ENCODE data around the gene CCDC146.

CCDC146 gene

DNA sequence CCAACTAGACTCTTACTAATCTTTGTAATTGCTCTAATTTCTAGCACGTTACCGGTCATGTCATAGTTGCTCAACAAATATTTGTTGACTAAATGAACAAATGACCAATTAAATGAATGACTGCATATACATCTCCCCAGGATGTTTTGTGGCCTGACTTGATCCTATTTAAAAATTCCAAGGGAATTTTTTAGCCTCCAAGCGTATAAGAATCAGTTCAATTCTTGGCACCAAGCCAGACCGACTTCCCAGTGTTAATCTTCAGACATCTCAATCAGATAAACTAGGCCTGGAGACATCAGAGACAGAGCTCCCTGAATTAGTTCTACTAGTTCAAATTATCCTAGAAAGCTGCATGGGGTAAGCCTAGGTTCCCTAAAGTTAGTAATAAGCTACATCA, 197.7 kb downstream of the CCDC146 start:
- H3K4me3 ChIP-seq (ENCODE audit: low read depth, low read length): no peak overlapping the region
- no peak for DNase-seq (ENCODE audit: low read depth)
- TF ChIP-seq CTCF (IDR thresholded peaks at IDR 0.05; ENCODE audit: insufficient read depth, low read depth, low read length, missing control alignments): no peak

DNA sequence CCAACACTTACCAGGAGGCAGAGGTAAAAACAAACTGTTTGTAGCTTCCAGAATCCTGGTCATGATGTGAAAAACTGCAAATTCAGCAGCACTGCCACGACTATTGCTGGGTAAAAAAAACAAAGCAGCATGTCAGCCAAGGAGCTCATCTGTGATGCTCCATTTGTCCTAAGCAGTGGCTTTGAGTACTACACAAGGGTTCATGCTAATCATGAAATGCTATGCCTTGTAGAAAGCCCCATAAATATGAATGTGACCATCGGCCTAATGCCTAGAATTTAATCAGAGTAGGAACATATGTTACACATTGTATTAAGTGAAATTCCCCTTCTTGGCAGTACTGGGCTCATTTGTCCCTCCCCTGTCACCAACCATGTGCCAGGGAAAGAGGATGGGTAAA, 198.3 kb downstream of the CCDC146 start:
- no peak overlapping the region for H3K4me3 ChIP-seq (ENCODE audit: low read depth, low read length)
- no peak for TF ChIP-seq CTCF (IDR thresholded peaks at IDR 0.05; ENCODE audit: insufficient read depth, low read depth, low read length, missing control alignments)
- no peak for DNase-seq (ENCODE audit: low read depth)

DNA sequence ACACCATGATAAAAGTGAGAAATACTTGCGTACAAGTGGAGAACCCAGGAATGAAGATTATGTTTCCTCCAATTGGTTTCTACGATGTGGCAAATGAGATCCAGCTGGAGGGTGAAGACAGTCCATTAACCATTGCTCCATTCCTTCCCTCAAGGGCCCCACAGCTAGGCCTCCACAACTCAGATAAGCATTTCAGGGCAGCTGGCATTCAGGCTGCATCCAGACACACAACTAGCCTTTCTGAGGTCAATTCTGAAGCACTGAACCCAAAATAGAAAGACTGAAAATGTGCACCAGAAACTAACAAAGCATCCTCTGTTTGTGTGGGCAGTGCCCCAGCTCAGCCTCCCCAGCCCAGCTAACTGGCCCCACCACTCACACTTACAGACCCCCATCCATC, 198.9 kb downstream of the CCDC146 start:
- no peak for TF ChIP-seq CTCF (IDR thresholded peaks at IDR 0.05; ENCODE audit: insufficient read depth, low read depth, low read length, missing control alignments)
- no peak for DNase-seq (ENCODE audit: low read depth)
- H3K4me3 ChIP-seq (ENCODE audit: low read depth, low read length): no peak overlapping the region

- DNase-seq (ENCODE audit: low read depth): peak; percentile 42
- TF ChIP-seq CTCF (IDR thresholded peaks at IDR 0.05; ENCODE audit: insufficient read depth, low read depth, low read length, missing control alignments): no peak
- H3K4me3 ChIP-seq (ENCODE audit: low read depth, low read length): no peak overlapping the region
Observed at GRCh38 chr7:77326131-77326530, 203.7 kb downstream of the CCDC146 start.

- no peak for DNase-seq (ENCODE audit: low read depth)
- H3K4me3 ChIP-seq (ENCODE audit: low read depth, low read length): no peak overlapping the region
- TF ChIP-seq CTCF (IDR thresholded peaks at IDR 0.05; ENCODE audit: insufficient read depth, low read depth, low read length, missing control alignments): no peak
Observed at GRCh38 chr7:77327067-77327931, 204.9 kb downstream of the CCDC146 start.

GRCh38 chr7:77327932-77328628, 205.7 kb downstream of the CCDC146 start:
- no peak overlapping the region for H3K4me3 ChIP-seq (ENCODE audit: low read depth, low read length)
- no peak for DNase-seq (ENCODE audit: low read depth)
- TF ChIP-seq CTCF (IDR thresholded peaks at IDR 0.05; ENCODE audit: insufficient read depth, low read depth, low read length, missing control alignments): no peak

Measured in GM12865 (cell line).